Spleen (tissue), 7 donors: ENCODE results near the gene KLHDC3.

Experiments
- POLR2A ChIP-seq, 3 donors: fragments of 450-650 bp; IDR thresholded peaks; one replicate each; pipeline ENCODE4 v1.5.1; 2017; ENCODE audit warnings: antibody characterized with exemption in 3 of 3, mild to moderate bottlenecking in 1 of 3
- TF ChIP-seq, protein P1 (sequence below), 11 experiments: fragments of 200-600 bp in 7 of 11; fragments of 450-650 bp in 4 of 11; sonication (generic) in 4 of 11; IDR thresholded peaks in 8 of 11; conservative IDR thresholded peaks in 3 of 11; 1 replicate in 7 of 11; 2 replicates in 4 of 11; pipeline versions ENCODE4 v1.4.0 to v1.8.0; 2016 to 2021; ENCODE audit warnings: antibody characterized with exemption in 11 of 11, inconsistent platforms in 4 of 11, mild to moderate bottlenecking in 1 of 11
- donor health status: DM: no; HTN: no; CAD: no; lungs with moderate emphysema.
- donor health status: DM: no; HTN: no; CAD: no.
- donor health status: DM: no; HTN: no; CAD: no.

DNA sequence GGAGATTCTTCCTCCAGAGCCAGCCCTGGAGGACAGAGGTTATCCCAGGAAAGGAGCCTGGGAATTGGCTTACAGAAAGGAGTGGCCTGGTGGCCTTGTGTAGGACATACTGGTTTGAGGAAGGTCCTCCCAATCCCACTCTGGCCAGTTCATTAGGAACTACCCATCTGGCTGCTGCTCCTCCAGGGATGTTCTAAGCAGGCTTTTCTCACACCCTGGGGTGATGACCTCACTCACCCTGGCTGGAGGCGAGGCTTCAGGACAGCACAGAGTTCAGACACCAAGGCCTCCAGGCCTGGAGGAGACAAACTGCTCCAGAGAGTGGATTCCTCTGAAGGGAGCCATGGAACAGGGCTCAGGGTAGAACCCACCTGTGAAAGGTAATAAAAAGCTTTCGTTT is 44.6 kb upstream of the KLHDC3 start:
- TF ChIP-seq, protein P1, sequence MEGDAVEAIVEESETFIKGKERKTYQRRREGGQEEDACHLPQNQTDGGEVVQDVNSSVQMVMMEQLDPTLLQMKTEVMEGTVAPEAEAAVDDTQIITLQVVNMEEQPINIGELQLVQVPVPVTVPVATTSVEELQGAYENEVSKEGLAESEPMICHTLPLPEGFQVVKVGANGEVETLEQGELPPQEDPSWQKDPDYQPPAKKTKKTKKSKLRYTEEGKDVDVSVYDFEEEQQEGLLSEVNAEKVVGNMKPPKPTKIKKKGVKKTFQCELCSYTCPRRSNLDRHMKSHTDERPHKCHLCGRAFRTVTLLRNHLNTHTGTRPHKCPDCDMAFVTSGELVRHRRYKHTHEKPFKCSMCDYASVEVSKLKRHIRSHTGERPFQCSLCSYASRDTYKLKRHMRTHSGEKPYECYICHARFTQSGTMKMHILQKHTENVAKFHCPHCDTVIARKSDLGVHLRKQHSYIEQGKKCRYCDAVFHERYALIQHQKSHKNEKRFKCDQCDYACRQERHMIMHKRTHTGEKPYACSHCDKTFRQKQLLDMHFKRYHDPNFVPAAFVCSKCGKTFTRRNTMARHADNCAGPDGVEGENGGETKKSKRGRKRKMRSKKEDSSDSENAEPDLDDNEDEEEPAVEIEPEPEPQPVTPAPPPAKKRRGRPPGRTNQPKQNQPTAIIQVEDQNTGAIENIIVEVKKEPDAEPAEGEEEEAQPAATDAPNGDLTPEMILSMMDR (IDR thresholded peaks at IDR 0.05 in 8 of 11, conservative IDR thresholded peaks at IDR 0.05 in 3 of 11): no peak
- no peak for TF ChIP-seq POLR2A (IDR thresholded peaks at IDR 0.05)
